Neural cell (in vitro differentiated cells): Measurements from ENCODE around the gene LIN9. TPM values are rescaled to one million over a fixed set of nuclear protein-coding genes. Genes with fewer than 3 reads are reported as not detected.

Experiments
- H2AFZ ChIP-seq: fragments of 200-600, 300-800 bp; sonication (generic), shearing (Covaris generic); 2 replicates; pipeline ENCODE4 v1.6.0; 2014; ENCODE audit warnings: low read depth, mild to moderate bottlenecking, antibody characterized with exemption, low read length, moderate library complexity
- H3F3A ChIP-seq: fragments of 200-600 bp; shearing (Covaris generic); 2 replicates; pipeline ENCODE4 v1.6.1; 2016; ENCODE audit warnings: mild to moderate bottlenecking, moderate library complexity, mixed read lengths, antibody characterized with exemption, low read length; ENCODE audit not compliant: insufficient read depth, poor library complexity, severe bottlenecking
- H3K27ac ChIP-seq: fragments of 200-600, 300-800 bp; sonication (generic), shearing (Covaris generic); 2 replicates; pipeline ENCODE4 v1.5.1; 2014; ENCODE audit warnings: mild to moderate bottlenecking, low read length, moderate library complexity
- H3K27me3 ChIP-seq: fragments of 300-800, 200-600 bp; sonication (generic), shearing (Covaris generic); 2 replicates; pipeline ENCODE4 v1.6.0; 2014; ENCODE audit warnings: mild to moderate bottlenecking, low read depth, low read length, moderate library complexity; ENCODE audit not compliant: insufficient read depth
- H3K36me3 ChIP-seq: fragments of 300-800, 200-600 bp; sonication (generic), shearing (Covaris generic); 2 replicates; pipeline ENCODE4 v1.5.1; 2014; ENCODE audit warnings: mild to moderate bottlenecking, antibody characterized with exemption, low read length, moderate library complexity; ENCODE audit not compliant: insufficient read depth
- H3K4me2 ChIP-seq: fragments of 300-800, 200-600 bp; sonication (generic), shearing (Covaris generic); 2 replicates; pipeline ENCODE4 v1.6.0; 2014; ENCODE audit warnings: mild to moderate bottlenecking, low read length
- H3K4me3 ChIP-seq: fragments of 300-800, 200-600 bp; sonication (generic), shearing (Covaris generic); 2 replicates; pipeline ENCODE4 v1.5.1; 2014; ENCODE audit warnings: mild to moderate bottlenecking, low read length, moderate library complexity
- H3K79me2 ChIP-seq: fragments of 200-600 bp; shearing (Covaris generic); replicated peaks from 2 replicates; pipeline ENCODE4 v1.6.0; 2014; ENCODE audit warnings: mild to moderate bottlenecking, low read length, moderate library complexity; ENCODE audit not compliant: insufficient read depth
- H3K9ac ChIP-seq: fragments of 300-800, 200-600 bp; sonication (generic), shearing (Covaris generic); 2 replicates; pipeline ENCODE4 v1.6.1; 2016; ENCODE audit warnings: mild to moderate bottlenecking, low read length, mixed read lengths
- H3K9me2 ChIP-seq: fragments of 200-600 bp; shearing (Covaris generic); 2 replicates; pipeline ENCODE4 v1.6.1; 2016; ENCODE audit warnings: mild to moderate bottlenecking, low read length, mixed read lengths; ENCODE audit not compliant: insufficient read depth
- H3K9me3 ChIP-seq: fragments of 200-600, 300-800 bp; sonication (generic), shearing (Covaris generic); 2 replicates; pipeline ENCODE4 v1.6.1; 2016; ENCODE audit warnings: mild to moderate bottlenecking, mixed run types, low read length, moderate library complexity, mixed read lengths
- H4K20me1 ChIP-seq: fragments of 200-600 bp; shearing (Covaris generic); 2 replicates; pipeline ENCODE4 v1.6.1; 2016; ENCODE audit warnings: mild to moderate bottlenecking, mixed run types; ENCODE audit not compliant: insufficient read depth
- MXI1 ChIP-seq: fragments of 450-650 bp; conservative IDR thresholded peaks from 2 replicates; pipeline ENCODE4 v1.6.1; 2014; ENCODE audit warnings: antibody characterized with exemption, mild to moderate bottlenecking; ENCODE audit not compliant: poor library complexity, severe bottlenecking
- TAF1 ChIP-seq: IDR thresholded peaks from 2 replicates; pipeline ENCODE4 v1.6.1; 2012; ENCODE audit warnings: low read depth
- polyA plus RNA-seq: library from polyadenylated mRNA; depleted of rRNA; stranded (reverse); fragments of >200 nt; gene quantifications from 2 replicates; pipeline ENCODE4 v1.2.3, GENCODE V29; 2014

LIN9 gene
- polyA plus RNA-seq, 1 donor from 2014 or later = 11.9 TPM

DNA sequence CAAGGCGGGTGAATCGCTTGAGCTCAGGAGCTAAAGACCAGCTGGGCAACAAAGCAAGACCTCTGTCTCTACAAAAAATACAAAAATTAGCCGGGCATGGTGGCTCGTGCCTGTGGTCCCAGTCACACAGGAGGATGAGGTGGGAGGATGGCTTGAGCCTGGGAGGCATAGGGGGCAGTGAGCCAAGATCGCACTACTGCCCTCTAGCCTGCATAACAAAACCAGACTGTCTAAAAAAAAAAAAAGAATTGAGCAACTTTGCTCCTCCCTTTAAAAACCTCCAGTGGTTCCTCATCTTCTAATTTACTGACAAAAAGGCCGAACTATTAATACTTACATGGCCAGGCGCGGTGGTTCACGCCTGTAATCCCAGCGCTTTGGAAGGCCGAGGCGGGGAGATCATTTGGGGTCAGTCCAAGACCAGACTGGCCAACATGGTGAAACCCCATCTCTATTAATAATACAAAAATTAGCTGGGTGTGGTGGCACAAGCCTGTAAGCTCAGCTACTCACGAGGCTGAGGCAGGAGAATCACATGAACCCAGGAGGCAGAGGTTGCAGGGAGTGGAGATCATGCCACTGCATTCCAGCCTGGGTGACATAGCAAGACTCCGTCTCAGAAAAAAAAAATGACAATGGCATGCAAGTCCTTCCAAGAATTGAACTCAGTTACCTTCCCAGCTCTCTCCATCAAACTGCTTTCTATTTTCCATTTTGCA is 126.8 kb downstream of the LIN9 start:
- TF ChIP-seq TAF1 (no peak), MXI1 (no peak)
- H3K9me2 ChIP-seq = no peaks in the 10 kb centered on the region
- H3K9ac ChIP-seq = no peak overlapping the region
- no peaks in the 10 kb centered on the region for H3K27me3 ChIP-seq
- H4K20me1 ChIP-seq = no peaks in the 10 kb centered on the region
- H3F3A ChIP-seq = no peaks in the 10 kb centered on the region
- no peak overlapping the region for H3K4me2 ChIP-seq
- H3K79me2 ChIP-seq = peaks cover 48% of the 10 kb centered on the region
- no peak overlapping the region for H3K4me3 ChIP-seq
- no peaks in the 10 kb centered on the region for H3K9me3 ChIP-seq
- H2AFZ ChIP-seq = no peak overlapping the region
- H3K27ac ChIP-seq = no peak overlapping the region
- no peaks in the 10 kb centered on the region for H3K36me3 ChIP-seq

Other genes starting within 250 kb of the LIN9 start
- 2,069 and 2,124 TPM in 2 replicates for gene H3-3A, start 246.4 kb downstream of the LIN9 start, polyA plus RNA-seq
- gene ACBD3, start 122.4 kb downstream of the LIN9 start, polyA plus RNA-seq = 27.6 and 30.8 TPM in 2 replicates
- not detected in 2 replicates for gene MIXL1, start 85.5 kb downstream of the LIN9 start, polyA plus RNA-seq
- gene PARP1, start 98.9 kb upstream of the LIN9 start, polyA plus RNA-seq = 112 and 127 TPM in 2 replicates
- 0.44 and 0.52 TPM in 2 replicates for gene STUM, start 239.6 kb upstream of the LIN9 start, polyA plus RNA-seq